ENCODE data around the gene CDC25A. TPM values are rescaled to one million over a fixed set of nuclear protein-coding genes. Genes with fewer than 3 reads are reported as not detected.
A peak's percentile ranks its signal among the peaks of the same experiment; 100 is the strongest.

The CDC25A gene
- total RNA-seq, 4 donors from 2014 or later: 0.94 to 4.0 (median 3.7) TPM

DNA sequence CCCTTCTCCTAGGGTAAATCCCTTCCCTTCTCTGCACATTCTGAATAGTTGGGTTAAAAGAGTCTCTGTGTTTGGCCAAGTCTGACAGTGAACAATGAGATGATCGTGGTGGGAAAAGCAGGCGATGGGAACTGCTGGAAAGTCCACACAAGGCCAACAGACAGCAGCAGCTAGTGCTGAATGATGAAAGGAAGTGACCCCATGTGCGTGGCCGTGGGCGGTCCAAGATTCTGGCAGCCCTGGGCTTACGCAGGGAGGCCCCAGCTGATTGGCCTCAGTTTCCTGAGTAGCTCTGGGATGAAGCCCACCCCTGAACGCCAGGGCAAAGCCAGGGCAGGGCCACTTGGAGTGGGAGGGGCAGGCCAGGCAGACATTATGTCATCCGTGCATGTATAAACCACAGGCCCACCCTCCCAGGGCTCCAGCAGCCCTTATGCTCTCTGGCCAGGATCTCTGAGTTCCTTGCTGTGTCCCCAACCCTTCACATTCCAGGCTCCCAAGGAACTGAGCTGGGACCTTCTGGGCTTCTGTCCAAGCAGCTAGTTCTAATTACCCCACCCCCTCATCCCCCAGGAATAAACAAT, 57.8 kb downstream of the CDC25A start:
- TF ChIP-seq POLR2A (IDR thresholded peaks at IDR 0.05): peak in 1 of 2 donors; percentile 5
- TF ChIP-seq, protein P1, sequence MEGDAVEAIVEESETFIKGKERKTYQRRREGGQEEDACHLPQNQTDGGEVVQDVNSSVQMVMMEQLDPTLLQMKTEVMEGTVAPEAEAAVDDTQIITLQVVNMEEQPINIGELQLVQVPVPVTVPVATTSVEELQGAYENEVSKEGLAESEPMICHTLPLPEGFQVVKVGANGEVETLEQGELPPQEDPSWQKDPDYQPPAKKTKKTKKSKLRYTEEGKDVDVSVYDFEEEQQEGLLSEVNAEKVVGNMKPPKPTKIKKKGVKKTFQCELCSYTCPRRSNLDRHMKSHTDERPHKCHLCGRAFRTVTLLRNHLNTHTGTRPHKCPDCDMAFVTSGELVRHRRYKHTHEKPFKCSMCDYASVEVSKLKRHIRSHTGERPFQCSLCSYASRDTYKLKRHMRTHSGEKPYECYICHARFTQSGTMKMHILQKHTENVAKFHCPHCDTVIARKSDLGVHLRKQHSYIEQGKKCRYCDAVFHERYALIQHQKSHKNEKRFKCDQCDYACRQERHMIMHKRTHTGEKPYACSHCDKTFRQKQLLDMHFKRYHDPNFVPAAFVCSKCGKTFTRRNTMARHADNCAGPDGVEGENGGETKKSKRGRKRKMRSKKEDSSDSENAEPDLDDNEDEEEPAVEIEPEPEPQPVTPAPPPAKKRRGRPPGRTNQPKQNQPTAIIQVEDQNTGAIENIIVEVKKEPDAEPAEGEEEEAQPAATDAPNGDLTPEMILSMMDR (IDR thresholded peaks at IDR 0.05): no peak
- Histone ChIP-seq H3K36me3 (no peaks in the 10 kb centered on the region), H3K4me3 (replicated peaks in 1 of 3) (no peak overlapping the region), H3K27ac (peak overlapping the region; percentile 29 to 70 (median 59)), H3K4me1 (peaks cover 12 to 19% of the 10 kb centered on the region in 2 donors), H3K9me3 (no peaks in the 10 kb centered on the region), H3K27me3 (no peaks in the 10 kb centered on the region)
- intact Hi-C loops (cut with DNase I): no loop called here
- peak; percentile 83 to 84 for DNase-seq
- WGBS, 2 donors: 55 to 60% methylated on average over 6 of the region's 8 CpGs

DNA sequence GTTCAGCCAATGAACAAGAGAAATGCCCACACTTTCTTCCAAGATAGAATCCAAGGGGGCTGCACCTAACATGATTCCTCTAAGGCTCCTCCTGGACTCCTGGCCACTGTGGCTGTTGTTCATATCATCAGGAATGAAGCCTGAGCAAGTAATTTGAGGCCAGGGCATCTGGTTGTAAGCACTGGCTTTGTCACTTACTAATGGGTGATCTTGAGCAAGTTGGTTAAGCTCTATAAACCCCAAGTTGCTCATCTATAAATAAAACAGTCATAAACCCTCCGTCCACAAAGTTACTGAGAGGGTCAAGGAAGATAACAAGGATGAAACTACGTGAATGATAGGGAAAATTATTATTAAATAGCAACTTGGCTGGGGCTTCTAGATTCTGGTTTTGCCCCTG, 58.3 kb downstream of the CDC25A start:
- intact Hi-C loops (cut with DNase I): no loop called here

DNA sequence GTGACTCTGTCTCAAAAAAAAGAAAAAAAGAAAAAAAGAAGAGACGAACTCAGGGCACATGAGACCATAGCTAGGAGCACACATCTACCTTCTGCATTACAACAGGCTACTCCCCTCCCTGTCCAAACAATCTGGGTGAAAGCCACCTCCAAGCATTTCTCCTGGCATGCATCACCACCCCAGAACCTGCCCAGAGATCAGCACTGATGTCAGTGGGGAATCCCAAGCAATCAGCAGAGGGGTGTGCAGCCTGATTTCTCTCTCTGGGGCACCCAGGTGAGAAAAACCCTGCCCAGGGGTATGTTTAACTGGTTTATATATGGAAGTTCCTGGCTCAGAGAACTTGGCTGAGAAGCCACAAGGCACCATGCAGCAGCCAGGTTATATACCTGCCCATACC, 59.4 kb downstream of the CDC25A start:
- peaks cover 12 to 19% of the 10 kb centered on the region in 2 donors for H3K4me1 ChIP-seq
- no peaks in the 10 kb centered on the region for H3K27me3 ChIP-seq
- DNase-seq: peak in 1 of 2 donors; percentile 14
- no peak for TF ChIP-seq POLR2A (IDR thresholded peaks at IDR 0.05)
- TF ChIP-seq, protein P1 (IDR thresholded peaks at IDR 0.05): no peak
- no peaks in the 10 kb centered on the region for H3K9me3 ChIP-seq
- 70 to 91% methylated on average over 1 of the region's 1 CpG for WGBS, 2 donors
- no peaks in the 10 kb centered on the region for H3K36me3 ChIP-seq
- no peak overlapping the region for H3K27ac ChIP-seq
- H3K4me3 ChIP-seq (replicated peaks in 1 of 3): no peak overlapping the region
- intact Hi-C loops (cut with DNase I): no loop called here

More for the DNA sequence above, 58.3 kb downstream of the CDC25A start:
- no peak overlapping the region for H3K4me3 ChIP-seq (replicated peaks in 1 of 3)
- H3K4me1 ChIP-seq: peaks cover 12 to 19% of the 10 kb centered on the region in 2 donors
- TF ChIP-seq, protein P1 (IDR thresholded peaks at IDR 0.05): no peak
- TF ChIP-seq POLR2A (IDR thresholded peaks at IDR 0.05): no peak
- H3K36me3 ChIP-seq: no peaks in the 10 kb centered on the region
- DNase-seq: no peak
- WGBS, 2 donors: 60 to 70% methylated on average over 2 of the region's 2 CpGs
- H3K27ac ChIP-seq: peak overlapping the region; percentile 29 to 70 (median 59)
- no peaks in the 10 kb centered on the region for H3K27me3 ChIP-seq
- H3K9me3 ChIP-seq: no peaks in the 10 kb centered on the region

GRCh38 chr3:48125886-48126622, 62.2 kb downstream of the CDC25A start:
- Histone ChIP-seq H3K27me3 (no peaks in the 10 kb centered on the region), H3K36me3 (no peaks in the 10 kb centered on the region), H3K4me3 (replicated peaks in 1 of 3) (no peak overlapping the region), H3K27ac (no peak overlapping the region), H3K9me3 (no peaks in the 10 kb centered on the region), H3K4me1 (peaks cover 9 to 17% of the 10 kb centered on the region in 2 donors)
- TF ChIP-seq, protein P1 (IDR thresholded peaks at IDR 0.05): no peak
- TF ChIP-seq POLR2A (IDR thresholded peaks at IDR 0.05): no peak
- 96 to 98% methylated on average over 9 of the region's 9 CpGs for WGBS, 2 donors
- intact Hi-C loops (cut with DNase I): no loop called here
- no peak for DNase-seq
